Common myeloid progenitor, CD34-positive (primary cell): ENCODE results near the gene TINAG.

Experiments used
- CTCF ChIA-PET: fragments of 350-600 bp; sonication (Branson Sonifier 250); formaldehyde crosslinking; loops from one replicate; lab custom pipeline; 2021; ENCODE audit warnings: antibody characterized with exemption; lab: Charles Lee
- POLR2A ChIA-PET: fragments of 350-600 bp; sonication (Branson Sonifier 250); formaldehyde crosslinking; loops from one replicate; lab custom pipeline; 2021; ENCODE audit warnings: antibody characterized with exemption; lab: Charles Lee
- DNase-seq, 3 donors: peaks; one replicate each; pipeline versions ENCODE4 v3.0.0 to v3.0.0-alpha.2; 2013
- H3K27ac ChIP-seq, 2 experiments: 1 replicate in 1 of 2; 2 replicates in 1 of 2; pipeline ENCODE4 v1.7.0; 2013; ENCODE audit warnings: inconsistent platforms in 2 of 2, low read length in 2 of 2, mild to moderate bottlenecking in 2 of 2, low read depth in 1 of 2, moderate library complexity in 1 of 2; ENCODE audit not compliant: severe bottlenecking in 2 of 2, insufficient read depth in 1 of 2, poor library complexity in 1 of 2
- H3K27me3 ChIP-seq, 5 experiments: replicated peaks in 2 of 5; 1 replicate in 3 of 5; 2 replicates in 2 of 5; pipeline versions ENCODE4 v1.6.1 to v1.7.0; 2013; ENCODE audit warnings: low read length in 4 of 5, mild to moderate bottlenecking in 2 of 5, moderate library complexity in 2 of 5, inconsistent platforms in 1 of 5; ENCODE audit not compliant: insufficient read depth in 5 of 5, control insufficient read depth in 4 of 5
- H3K36me3 ChIP-seq, 4 experiments: 1 replicate in 2 of 4; 2 replicates in 2 of 4; pipeline versions ENCODE4 v1.6.1 to v1.7.0; 2013; ENCODE audit warnings: low read length in 3 of 4, control low read depth in 1 of 4, mild to moderate bottlenecking in 1 of 4; ENCODE audit not compliant: control insufficient read depth in 4 of 4, insufficient read depth in 4 of 4
- H3K4me1 ChIP-seq, 4 experiments: 1 replicate in 3 of 4; 2 replicates in 1 of 4; pipeline versions ENCODE4 v1.6.1 to v1.7.1; 2013; ENCODE audit warnings: low read length in 3 of 4, mild to moderate bottlenecking in 3 of 4, control low read depth in 1 of 4, inconsistent platforms in 1 of 4, moderate library complexity in 1 of 4; ENCODE audit not compliant: control insufficient read depth in 4 of 4, insufficient read depth in 4 of 4; ENCODE audit errors: control extremely low read depth in 1 of 4
- H3K4me3 ChIP-seq, 7 experiments: 1 replicate in 4 of 7; 2 replicates in 3 of 7; pipeline versions ENCODE4 v1.5.1 to v1.7.0; 2013; ENCODE audit warnings: mild to moderate bottlenecking in 7 of 7, low read length in 6 of 7, moderate library complexity in 6 of 7, inconsistent platforms in 2 of 7, low read depth in 2 of 7, control low read depth in 1 of 7; ENCODE audit not compliant: insufficient read depth in 4 of 7, control insufficient read depth in 1 of 7; ENCODE audit errors: extremely low read depth in 1 of 7
- H3K9me3 ChIP-seq, 5 experiments: 1 replicate in 4 of 5; 2 replicates in 1 of 5; pipeline versions ENCODE4 v1.6.1 to v1.7.1; 2013; ENCODE audit warnings: low read length in 4 of 5, mild to moderate bottlenecking in 2 of 5, inconsistent platforms in 1 of 5, low read depth in 1 of 5, moderate library complexity in 1 of 5; ENCODE audit not compliant: control insufficient read depth in 4 of 5, insufficient read depth in 2 of 5; ENCODE audit errors: control extremely low read depth in 1 of 5
- WGBS: methylation state at CpG from one replicate; pipeline ENCODE4 v1.1.5; 2013; ENCODE audit not compliant: insufficient coverage; 5-methylcytosine and 5-hydroxymethylcytosine counted together

TINAG gene

GRCh38 chr6:54415517-54415916 is 107.3 kb downstream of the TINAG start:
- Histone ChIP-seq H3K27ac (no peak overlapping the region), H3K27me3 (no peaks in the 10 kb centered on the region), H3K4me1 (no peaks in the 10 kb centered on the region), H3K36me3 (no peaks in the 10 kb centered on the region), H3K4me3 (no peak overlapping the region), H3K9me3 (no peaks in the 10 kb centered on the region)
- DNase-seq: no peak
- 100% methylated on average over 2 of the region's 3 CpGs for WGBS
- CTCF ChIA-PET: no interaction called here
- POLR2A ChIA-PET: no interaction called here

GRCh38 chr6:54419885-54420284 is 111.6 kb downstream of the TINAG start:
- CTCF ChIA-PET: no interaction called here
- Histone ChIP-seq H3K9me3 (no peaks in the 10 kb centered on the region), H3K27ac (no peak overlapping the region), H3K36me3 (no peaks in the 10 kb centered on the region), H3K4me1 (no peaks in the 10 kb centered on the region), H3K4me3 (no peak overlapping the region), H3K27me3 (no peaks in the 10 kb centered on the region)
- no peak for DNase-seq
- POLR2A ChIA-PET: no interaction called here
- 100% methylated on average over 2 of the region's 3 CpGs for WGBS

GRCh38 chr6:54426995-54427394 is 118.8 kb downstream of the TINAG start:
- no peaks in the 10 kb centered on the region for H3K36me3 ChIP-seq
- DNase-seq: no peak
- H3K4me1 ChIP-seq: no peaks in the 10 kb centered on the region
- no peak overlapping the region for H3K4me3 ChIP-seq
- ChIA-PET CTCF (no interaction called here), POLR2A (no interaction called here)
- H3K9me3 ChIP-seq: peaks cover 0 to 1% (median 0%) of the 10 kb centered on the region in 5 experiments
- no peak overlapping the region for H3K27ac ChIP-seq
- no peaks in the 10 kb centered on the region for H3K27me3 ChIP-seq

- Histone ChIP-seq H3K27ac (no peak overlapping the region), H3K9me3 (peaks cover 0 to 1% (median 0%) of the 10 kb centered on the region in 5 experiments), H3K4me3 (no peak overlapping the region), H3K4me1 (no peaks in the 10 kb centered on the region), H3K36me3 (no peaks in the 10 kb centered on the region), H3K27me3 (no peaks in the 10 kb centered on the region)
- POLR2A ChIA-PET: no interaction called here
- DNase-seq: no peak
- 100% methylated on average over 1 of the region's 1 CpG for WGBS
- CTCF ChIA-PET: no interaction called here
These were observed 119.2 kb downstream of the TINAG start for GRCh38 chr6:54427396-54427937.

- DNase-seq: no peak
These were observed 120.2 kb downstream of the TINAG start for GRCh38 chr6:54428431-54428830.

GRCh38 chr6:54431466-54431865 is 123.2 kb downstream of the TINAG start:
- DNase-seq: no peak
- no peaks in the 10 kb centered on the region for H3K27me3 ChIP-seq
- POLR2A ChIA-PET: no interaction called here
- H3K9me3 ChIP-seq: peaks cover 0 to 1% (median 0%) of the 10 kb centered on the region in 5 experiments
- no peak overlapping the region for H3K4me3 ChIP-seq
- 73% methylated on average over 2 of the region's 2 CpGs for WGBS
- H3K4me1 ChIP-seq: no peaks in the 10 kb centered on the region
- no peak overlapping the region for H3K27ac ChIP-seq
- no peaks in the 10 kb centered on the region for H3K36me3 ChIP-seq
- CTCF ChIA-PET: no interaction called here

More at GRCh38 chr6:54428431-54428830, 120.2 kb downstream of the TINAG start:
- Histone ChIP-seq H3K4me1 (no peaks in the 10 kb centered on the region), H3K9me3 (peaks cover 0 to 1% (median 0%) of the 10 kb centered on the region in 5 experiments), H3K4me3 (no peak overlapping the region), H3K36me3 (no peaks in the 10 kb centered on the region), H3K27me3 (no peaks in the 10 kb centered on the region), H3K27ac (no peak overlapping the region)
- 100% methylated on average over 1 of the region's 1 CpG for WGBS
- ChIA-PET CTCF (no interaction called here), POLR2A (no interaction called here)
